ENCODE measurements around the gene SFXN5.

The SFXN5 gene

DNA sequence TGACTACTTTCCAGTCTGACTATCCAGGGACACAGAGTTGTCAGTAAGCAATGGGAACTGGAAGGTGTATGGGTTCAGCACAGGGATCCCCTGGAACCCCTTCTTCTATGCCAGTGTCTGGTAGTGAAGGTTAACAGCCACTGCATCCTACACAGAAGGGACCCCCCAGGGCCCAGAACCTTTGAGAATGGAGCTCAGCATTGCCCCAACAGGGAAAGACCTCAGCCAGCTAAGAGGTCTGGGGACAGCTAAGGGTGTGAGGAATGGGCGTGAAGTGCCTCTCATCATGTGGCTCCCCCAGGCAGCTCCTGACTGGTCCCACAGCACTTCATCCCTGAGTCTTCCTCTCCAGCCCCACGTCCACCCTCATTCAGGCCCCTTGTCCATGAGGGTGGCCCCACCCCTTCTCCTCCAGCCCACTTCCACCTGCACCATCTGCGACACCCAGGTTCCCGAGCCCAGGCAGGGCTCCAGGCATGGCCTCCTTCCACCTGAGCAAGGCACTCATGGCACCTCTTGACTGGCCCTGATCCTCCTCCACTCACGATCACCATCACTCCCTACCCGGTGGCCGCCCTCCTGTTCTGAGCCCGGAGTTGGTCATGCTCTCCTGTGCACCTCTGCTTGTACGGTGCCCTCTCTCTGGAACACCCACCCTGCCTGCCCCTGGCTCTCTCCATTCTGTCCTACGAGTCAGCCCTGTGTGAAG is 77.1 kb downstream of the SFXN5 start:
- no peak for DNase-seq (ENCODE audit: low read depth)

DNA sequence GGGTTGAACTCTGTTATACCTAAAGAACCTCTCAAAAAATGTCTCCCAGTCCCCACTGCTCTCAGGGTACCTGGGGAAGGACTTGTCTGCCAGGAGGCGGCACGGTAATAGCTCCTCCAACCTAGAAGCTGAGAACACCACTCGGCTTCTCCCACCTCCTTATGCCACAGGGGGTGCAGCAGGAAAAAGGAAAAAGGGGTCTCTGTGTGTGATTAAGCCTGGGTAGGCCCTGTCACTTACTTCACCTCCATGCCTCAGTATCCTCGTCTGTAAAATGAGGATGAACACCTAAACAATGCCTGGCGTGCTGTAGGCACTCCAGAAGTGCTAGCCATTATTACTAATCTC is 77.6 kb downstream of the SFXN5 start:
- DNase-seq (ENCODE audit: low read depth), result no peak

- DNase-seq (ENCODE audit: low read depth), result peak; percentile 45
Observed at GRCh38 chr2:72993147-72993932, 78.2 kb downstream of the SFXN5 start.

DNA sequence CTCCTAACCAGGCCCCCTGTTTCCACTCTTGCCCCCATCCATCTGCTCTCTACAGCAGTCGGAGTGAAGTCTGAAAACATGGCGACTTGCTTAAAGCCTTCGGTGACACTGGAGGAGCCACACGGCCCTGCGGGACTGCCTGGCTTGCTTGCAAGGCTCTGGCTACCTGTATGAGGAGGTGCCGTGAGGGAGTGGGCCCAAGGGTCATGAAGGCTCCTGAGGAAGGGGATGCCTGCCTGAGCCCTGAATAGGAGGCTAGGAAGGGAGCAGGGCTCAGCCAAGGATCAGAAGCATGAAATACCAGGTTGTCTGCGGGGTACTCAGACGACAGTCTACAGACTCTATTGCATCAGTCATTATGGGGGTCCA is 78.8 kb downstream of the SFXN5 start:
- no peak for DNase-seq (ENCODE audit: low read depth)

DNA sequence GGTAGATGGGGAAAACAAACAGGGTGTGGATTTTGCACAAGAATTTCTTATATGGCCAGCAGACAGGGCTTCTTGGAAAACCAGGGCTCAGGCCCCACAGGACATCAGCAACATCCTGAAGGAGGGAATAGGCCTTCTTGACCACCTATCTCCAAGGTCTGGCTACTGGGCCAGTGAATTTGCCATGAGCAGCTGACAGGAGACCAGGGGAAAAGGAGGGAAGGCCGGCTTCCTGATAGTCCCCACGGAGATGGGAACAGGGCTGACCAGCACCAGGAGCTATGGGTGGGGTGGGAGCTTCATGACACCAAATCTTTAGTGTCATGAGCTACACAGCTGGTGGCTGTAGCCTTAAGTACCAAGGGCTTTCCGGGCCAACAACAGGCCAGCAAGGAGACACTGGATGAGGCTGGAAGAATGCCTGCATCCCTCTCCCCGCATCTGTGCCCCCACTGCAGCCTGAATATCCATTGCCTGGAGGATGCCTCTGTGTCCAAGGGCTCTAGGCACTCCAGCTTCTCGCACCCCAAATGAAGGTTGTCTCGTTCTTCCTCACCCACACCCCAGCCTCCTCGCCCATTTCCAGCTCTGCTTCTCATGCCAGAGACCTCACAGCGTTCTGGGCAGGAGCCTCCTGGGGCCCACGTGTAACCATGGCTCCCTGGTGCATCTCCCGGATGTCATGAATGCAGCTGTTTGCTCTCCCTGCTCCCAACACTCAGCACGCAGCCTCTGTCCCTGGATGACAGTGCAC is 79.4 kb downstream of the SFXN5 start:
- DNase-seq (ENCODE audit: low read depth), result no peak

GRCh38 chr2:72991439-72991725 is 80.1 kb downstream of the SFXN5 start:
- DNase-seq (ENCODE audit: low read depth), result no peak

DNA sequence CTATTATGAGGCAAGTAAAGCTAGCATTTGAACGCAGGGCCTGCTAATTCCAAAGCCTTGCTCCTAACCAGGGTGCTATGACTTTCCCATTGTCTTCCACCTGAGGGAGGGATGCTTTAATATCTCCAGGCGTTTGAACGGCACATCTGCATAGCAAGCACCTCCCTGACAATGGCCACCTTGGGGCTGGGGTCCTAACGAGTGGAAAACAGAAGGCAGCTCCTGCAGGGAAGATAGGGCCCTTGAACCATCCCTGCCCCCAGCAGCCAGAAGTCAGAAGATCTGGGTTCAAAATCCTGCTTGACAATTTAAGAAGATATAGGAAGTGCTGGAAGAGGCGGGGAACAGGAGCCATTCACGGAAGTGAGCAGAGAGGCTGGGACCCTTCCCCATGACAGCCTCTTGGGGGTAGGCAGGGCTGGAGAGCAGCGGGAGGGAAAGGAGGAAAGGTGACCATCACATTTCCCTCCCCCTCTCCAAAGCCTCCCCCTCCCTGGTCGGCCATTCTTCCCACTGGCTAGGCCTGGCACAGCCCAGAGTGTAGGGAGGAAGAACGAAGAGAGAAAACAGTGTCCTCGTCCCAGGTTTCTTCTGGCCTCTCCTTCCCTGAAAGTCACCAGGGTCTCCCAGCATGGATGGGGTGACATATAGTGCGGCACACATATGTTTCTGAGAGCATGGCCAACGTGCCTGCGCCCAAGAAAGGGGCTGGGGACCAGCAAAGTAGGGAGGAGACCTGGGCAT is 80.6 kb downstream of the SFXN5 start:
- no peak for DNase-seq (ENCODE audit: low read depth)

GRCh38 chr2:72989770-72990556 is 81.5 kb downstream of the SFXN5 start:
- DNase-seq (ENCODE audit: low read depth), result no peak

DNA sequence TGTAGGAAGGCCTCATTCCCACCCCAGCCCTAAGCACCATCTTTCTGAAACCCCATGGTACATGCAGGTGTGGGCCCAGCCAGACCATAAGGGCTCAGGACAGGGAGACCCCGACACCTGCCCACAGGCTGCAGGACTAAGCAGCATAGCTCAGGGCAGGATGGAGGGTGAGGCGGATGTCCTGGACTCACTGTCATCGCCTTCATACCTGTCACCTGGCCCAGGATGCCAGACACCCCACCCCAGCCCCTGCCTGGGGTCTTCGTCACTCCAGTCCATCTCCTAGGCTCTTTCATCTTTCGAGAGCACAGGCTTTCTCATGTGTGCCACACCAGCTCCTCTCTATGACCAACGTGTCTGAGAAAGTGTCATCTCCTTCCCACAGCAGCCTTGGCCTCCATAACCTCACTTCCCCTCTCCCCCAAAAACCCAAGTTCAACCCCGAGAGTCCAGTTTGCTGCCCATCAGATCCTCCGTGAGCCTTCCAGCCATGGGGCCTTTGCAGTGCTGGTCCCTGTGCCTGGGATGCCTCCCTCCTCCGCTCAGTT is 82.7 kb downstream of the SFXN5 start:
- no peak for DNase-seq (ENCODE audit: low read depth)

GRCh38 chr2:72988041-72988440 is 83.5 kb downstream of the SFXN5 start:
- DNase-seq (ENCODE audit: low read depth), result no peak

GRCh38 chr2:72985891-72986683 is 85.4 kb downstream of the SFXN5 start:
- no peak for DNase-seq (ENCODE audit: low read depth)

DNA sequence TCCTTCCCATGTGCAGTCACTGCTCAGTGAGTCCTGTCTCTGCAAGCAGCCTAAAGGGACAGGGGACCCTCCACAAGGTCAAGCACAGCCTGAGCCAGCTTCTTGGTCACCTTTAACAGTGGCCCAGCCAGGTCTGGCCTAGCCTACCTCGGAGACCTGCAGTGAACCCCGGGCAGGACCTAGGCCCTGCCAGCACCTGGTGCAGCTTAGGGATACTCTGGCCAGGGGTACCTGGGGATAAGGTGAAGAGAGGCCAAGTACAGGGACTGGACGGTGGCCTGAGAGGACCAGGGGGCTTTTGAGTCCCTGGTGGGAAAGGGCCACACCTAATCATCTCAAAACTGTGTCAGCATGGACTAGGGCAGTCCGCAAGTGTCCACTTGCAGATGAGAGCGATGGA is 86.4 kb downstream of the SFXN5 start:
- no peak for DNase-seq (ENCODE audit: low read depth)

DNA sequence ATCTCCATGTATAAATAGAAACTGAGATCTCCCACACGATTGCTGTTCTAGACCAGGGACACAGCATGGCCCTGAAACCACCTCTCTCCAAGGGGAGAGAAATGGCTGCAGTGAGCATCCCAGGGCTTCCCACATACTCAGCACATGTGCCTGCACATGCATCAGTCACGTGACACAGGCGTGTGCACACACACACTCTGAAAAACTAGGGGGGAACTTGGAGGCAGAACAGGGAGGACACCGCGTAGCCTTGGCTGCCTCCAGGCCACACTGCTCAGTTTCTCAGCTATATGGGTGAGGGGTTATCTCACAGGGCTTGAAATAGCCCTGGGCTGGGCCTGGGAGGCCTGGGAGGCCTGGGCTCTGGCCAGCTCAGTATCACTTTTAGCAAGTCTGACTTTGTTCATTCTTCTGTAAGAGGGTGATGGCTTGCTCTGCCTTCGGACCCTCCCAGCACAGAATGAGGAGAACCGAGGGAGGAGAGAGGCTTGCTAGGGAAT is 87.3 kb downstream of the SFXN5 start:
- DNase-seq (ENCODE audit: low read depth), result no peak

DNA sequence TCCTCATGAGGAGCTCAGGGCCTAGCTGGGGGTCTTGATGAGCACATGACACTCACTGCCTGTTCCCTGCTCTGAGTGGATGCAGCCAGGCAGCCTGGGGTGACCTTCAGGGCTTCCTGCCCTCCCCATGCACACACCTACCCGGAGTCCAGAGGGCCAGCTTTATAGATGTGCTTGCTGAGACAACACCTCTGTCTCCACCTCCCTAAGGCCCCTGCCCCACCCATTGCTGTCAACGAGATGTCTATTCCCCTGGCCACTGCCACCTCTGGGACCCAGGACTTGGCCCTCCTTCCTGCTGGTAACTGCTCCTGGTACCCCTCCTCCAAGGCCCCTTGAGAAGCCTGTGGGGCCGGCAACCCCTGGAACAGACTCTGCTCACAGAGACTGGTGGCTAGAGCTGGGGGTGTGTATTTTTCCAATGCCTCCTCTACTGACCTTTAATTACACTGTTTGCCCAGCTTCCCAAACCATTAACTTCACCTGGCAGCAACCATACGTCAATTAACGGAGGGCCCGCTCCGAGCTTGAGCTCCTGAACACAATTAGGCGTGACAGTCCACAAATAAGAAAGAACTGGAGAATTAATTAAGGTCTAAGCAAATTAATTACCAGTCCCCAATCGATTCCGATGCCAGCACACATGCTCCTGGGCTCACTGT is 87.9 kb downstream of the SFXN5 start:
- DNase-seq (ENCODE audit: low read depth), result no peak

GRCh38 chr2:72982781-72983499 is 88.6 kb downstream of the SFXN5 start:
- no peak for DNase-seq (ENCODE audit: low read depth)

- no peak for DNase-seq (ENCODE audit: low read depth)
Observed at GRCh38 chr2:72982219-72982618, 89.3 kb downstream of the SFXN5 start.

GRCh38 chr2:72981536-72981935 is 90.0 kb downstream of the SFXN5 start:
- DNase-seq (ENCODE audit: low read depth), result no peak

- DNase-seq (ENCODE audit: low read depth), result peak; percentile 48
Observed at GRCh38 chr2:72980535-72981217, 90.8 kb downstream of the SFXN5 start.

- DNase-seq (ENCODE audit: low read depth), result no peak
Observed at GRCh38 chr2:72979896-72980295, 91.6 kb downstream of the SFXN5 start.
